HG03045 (cell line): Measurements from ENCODE around the gene PIGC.

ENCODE experiments used
- ATAC-seq: cut with Tn5 transposase; IDR thresholded peaks from one replicate; pipeline ENCODE4 v1.9.1; 2021; ENCODE audit warnings: mild to moderate bottlenecking, moderate library complexity; ENCODE audit not compliant: unreplicated experiment

PIGC gene

DNA sequence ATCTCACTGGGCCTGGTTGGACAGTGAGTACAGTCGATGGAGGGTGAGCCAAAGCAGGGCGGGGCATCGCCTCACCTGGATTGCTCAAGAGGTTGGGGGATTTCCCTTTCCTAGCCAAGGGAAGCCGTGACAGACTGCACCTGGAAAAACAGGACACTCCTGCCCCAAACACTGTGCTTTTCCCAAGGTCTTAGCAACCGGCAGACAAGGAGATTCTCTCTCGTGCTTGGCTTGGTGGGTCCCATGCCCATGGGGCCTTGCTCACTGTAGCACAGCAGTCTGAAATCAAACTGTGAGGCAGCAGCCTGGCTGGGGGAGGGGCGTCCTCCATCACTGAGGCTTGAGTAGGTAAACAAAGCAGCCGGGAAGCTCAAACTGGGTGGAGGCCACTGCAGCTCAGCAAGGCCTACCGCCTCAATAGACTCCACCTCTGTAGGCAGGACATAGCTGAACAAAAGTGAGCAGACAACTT is 12.1 kb downstream of the PIGC start:
- no peak for ATAC-seq

DNA sequence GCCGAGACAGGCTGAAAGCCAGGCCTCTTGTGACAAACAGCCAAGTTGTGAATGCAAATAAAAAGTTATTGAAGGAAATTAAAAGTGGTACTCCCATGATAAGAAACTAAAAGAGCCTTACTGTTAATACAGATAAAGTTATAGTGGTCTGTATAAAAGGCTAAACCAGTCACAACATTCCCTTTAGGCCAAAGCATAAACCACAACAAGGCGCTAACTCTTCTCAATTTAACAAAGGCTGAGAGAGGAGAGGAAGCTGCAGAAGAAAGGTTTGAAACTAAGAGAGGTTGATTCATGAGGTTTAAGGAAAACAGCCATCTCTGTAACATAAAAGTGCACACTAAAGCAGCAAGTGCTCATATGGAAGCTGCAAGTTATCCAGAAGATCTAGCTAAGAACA is 12.7 kb downstream of the PIGC start:
- ATAC-seq: no peak

DNA sequence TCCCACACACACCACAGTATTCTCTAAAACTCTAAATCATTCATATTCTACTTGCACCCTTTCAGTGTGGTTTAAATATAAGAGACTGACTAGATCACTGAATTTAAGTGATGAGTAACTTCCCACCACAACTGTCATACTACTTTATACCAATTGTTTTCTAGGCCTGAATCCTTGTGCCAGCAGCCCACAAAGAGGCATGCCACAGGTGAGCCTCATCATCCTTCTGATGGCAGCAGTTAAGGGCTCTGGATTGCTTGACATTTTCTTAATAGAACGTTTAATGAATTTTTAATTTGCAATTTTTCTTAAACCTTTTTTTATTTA is 13.8 kb downstream of the PIGC start:
- no peak for ATAC-seq

DNA sequence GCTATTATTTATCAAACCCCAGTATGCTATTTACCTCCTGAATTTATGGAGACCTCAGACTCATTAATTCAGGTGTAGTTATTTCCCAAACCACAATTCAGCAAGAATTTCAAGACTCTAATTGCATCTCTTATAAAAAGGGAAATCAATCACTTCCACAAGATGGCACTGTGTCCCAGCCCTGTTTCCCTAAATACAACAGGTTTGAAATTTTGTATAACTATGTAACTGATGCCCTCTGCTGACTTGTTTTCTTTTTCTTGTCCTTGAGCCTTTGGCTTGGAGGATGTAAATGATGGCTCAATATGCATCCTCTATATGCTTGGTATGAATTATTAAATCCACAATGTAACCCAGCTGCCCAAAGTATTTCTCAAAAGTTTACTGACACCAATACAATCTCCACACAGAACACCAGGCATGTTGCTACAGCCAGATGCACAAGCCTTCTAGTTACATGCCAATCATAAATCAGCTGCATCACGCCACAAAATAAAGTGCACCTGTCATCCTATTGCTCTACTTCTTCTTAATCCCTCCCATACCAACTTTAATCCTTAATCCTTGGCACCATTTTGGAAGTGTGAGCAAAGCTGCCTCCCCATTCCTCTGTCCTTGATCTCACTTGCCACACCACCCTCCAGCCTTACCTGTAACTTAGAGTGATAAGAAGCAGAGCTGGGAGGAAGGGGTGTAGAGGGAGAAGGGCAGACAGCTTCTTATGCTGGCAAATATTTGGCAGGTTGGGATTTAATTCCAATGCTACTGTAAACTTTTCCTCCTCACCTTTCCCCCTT is 14.3 kb downstream of the PIGC start:
- no peak for ATAC-seq

DNA sequence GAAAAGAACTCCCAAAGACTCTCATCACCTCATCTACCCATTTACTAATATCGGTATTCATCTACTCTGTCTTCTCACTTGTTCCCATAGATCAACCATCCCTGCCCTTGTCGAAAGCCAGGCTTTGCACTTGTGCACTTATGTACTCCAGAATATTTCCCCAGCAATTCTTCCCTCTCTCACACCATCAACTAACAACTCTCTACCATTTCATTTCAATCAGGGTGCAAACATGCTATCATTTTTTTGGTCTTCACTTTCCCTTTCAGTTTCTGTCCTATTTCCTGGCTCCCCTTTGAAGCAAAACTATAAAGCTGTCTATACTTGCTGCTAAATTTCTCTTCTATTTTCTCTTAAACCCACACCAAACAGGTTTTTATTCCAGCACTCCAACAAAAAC is 16.7 kb downstream of the PIGC start:
- no peak for ATAC-seq

DNA sequence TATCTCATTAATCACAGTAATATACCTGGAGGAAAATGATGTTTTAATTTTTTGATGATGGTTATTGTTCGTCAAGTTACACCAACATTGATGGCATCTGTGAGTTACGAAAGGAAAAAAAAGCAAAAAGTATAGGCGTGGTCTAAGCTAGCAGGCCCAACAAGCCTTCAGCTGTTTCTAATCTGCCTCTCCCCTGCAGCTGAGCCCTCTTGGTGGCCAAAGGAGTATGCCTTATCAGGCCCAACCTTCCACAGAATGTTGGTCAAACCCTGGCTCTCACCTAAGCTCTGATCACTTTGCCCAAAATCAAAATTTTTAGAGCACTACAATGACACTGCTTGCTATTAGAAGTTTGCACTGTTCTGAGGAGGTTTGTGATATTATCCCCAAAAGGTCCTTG is 18.5 kb downstream of the PIGC start:
- ATAC-seq: no peak

- no peak for ATAC-seq
These were observed 20.5 kb downstream of the PIGC start for GRCh38 chr1:172423336-172423735.

- no peak for ATAC-seq
These were observed 21.8 kb downstream of the PIGC start for GRCh38 chr1:172421974-172422604.

GRCh38 chr1:172420385-172420784 is 23.5 kb downstream of the PIGC start, which contains the start of gene C1orf105:
Gene C1orf105 (plus strand): TSS chr1:172420685. CDS start chr1:172420886, 201 bp downstream.
- no peak for ATAC-seq

DNA sequence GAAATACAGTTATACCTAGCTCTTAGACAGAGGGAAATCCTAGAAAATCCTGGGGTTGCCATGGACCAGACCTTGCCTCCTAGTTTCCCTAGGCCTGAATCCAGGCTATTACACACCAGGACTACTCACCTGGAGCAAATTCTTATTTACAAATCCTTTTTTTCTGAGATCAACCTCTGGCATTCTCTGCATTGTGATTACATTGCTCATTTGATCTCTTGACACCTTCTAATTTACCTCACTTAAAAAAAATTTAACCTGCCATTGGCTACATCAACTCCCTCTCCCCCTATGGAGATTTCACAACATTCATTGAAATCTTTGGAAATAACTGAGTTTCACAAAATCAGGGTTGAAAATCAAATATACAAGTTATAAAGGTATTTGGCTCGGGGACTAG is 26.3 kb downstream of the PIGC start:
- ATAC-seq: no peak

GRCh38 chr1:172416496-172417035 is 27.3 kb downstream of the PIGC start:
- no peak for ATAC-seq

DNA sequence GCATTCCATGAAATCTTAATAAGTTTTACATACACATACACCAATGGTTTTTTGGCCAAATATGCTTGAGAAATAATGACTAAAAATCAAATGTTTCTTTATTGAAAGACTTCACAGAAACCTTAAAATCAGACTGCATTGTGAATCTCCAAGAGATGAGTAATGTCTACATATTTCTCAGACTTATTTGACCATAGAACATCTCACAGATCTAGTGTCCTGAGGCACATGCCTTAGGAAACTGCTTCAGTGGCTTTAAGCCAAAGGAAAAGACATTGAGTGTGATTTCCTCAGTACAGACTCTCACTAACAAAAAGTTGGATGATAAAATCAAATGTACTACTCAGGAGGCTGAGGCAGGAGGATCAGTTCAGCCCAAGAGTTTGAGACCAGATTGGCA is 29.5 kb downstream of the PIGC start:
- ATAC-seq: no peak

DNA sequence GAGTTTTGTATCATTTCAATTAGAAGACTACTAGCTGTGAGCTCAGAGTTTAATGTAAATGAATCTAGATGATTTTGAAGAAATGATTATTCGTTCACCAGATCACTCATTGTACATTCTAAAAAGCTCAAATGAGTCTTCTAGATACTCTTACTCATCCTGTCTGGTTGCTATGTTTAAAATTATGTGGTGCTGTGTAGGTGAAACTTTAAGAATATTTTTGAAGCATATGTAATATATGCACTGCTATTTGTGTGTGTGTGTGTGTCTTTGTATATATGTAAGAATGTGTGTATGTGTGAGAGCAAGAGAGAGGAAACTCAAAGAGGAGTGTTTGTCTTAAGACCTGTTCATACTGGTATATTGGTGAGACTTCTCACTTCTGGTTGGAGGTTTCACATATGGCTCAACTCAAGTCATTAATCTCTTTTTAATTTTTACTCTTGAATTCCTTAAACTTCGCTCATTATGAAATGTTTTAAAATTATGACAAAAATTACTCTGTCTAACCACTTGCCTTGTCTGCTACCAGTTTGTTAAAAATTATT is 32.0 kb downstream of the PIGC start:
- ATAC-seq: no peak

GRCh38 chr1:172410027-172410426 is 33.8 kb downstream of the PIGC start:
- no peak for ATAC-seq

GRCh38 chr1:172408958-172409357 is 34.9 kb downstream of the PIGC start:
- no peak for ATAC-seq

GRCh38 chr1:172406968-172407367 is 36.9 kb downstream of the PIGC start:
- no peak for ATAC-seq

DNA sequence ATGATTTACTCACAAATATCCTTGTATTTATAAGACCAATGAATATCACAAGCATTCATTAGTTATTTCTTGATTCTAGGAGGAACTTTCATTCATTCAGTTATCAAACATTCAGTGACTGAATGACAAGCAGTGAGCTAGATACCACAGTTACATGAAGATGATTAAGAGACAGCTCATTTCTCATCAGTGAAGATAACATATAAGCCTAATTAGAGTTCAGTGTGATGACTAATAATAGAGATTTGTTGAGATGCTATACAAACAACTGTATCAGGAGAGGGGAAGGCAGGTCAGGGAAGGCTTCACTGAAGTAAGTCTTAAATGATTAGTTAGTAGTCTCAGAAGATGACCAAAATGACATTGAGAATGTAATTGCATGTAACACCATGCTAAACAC is 38.0 kb downstream of the PIGC start:
- no peak for ATAC-seq

GRCh38 chr1:172404121-172404520 is 39.7 kb downstream of the PIGC start:
- no peak for ATAC-seq

GRCh38 chr1:172402878-172403569 is 40.8 kb downstream of the PIGC start:
- no peak for ATAC-seq

GRCh38 chr1:172401892-172402291 is 42.0 kb downstream of the PIGC start:
- ATAC-seq: no peak

GRCh38 chr1:172401477-172401876 is 42.4 kb downstream of the PIGC start:
- no peak for ATAC-seq
